HG02763 (cell line): ENCODE data around the gene CDC14B.
"Not testable (repeated sequence)": the region's sequence is repeated elsewhere in the genome, so short reads cannot be mapped to it uniquely, and the experiment has no call there.

ENCODE experiments used
- ATAC-seq: cut with Tn5 transposase; IDR thresholded peaks from one replicate; pipeline ENCODE4 v1.9.1; 2021; ENCODE audit warnings: mild to moderate bottlenecking, moderate library complexity; ENCODE audit not compliant: unreplicated experiment

Gene CDC14B

DNA sequence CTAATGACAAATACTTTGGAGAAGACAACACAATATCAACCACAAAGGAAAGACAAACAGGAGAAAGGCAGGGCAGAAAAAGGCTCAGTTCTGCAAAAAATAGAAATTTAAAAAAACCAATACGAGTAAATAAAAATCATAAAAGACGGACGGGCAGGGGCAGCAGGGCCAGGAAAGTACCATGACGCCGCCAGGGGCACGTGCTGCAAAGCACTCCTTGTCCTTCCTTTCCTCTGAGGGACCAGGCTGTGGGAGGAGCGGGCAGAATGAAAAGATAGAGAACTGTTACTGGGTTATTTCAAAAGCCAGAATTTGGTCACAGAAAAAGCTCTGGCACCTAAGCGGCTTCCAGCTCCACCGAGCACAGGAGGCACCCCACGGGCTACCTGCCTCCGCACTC lies 115.7 kb downstream of the CDC14B start:
- no peak for ATAC-seq

DNA sequence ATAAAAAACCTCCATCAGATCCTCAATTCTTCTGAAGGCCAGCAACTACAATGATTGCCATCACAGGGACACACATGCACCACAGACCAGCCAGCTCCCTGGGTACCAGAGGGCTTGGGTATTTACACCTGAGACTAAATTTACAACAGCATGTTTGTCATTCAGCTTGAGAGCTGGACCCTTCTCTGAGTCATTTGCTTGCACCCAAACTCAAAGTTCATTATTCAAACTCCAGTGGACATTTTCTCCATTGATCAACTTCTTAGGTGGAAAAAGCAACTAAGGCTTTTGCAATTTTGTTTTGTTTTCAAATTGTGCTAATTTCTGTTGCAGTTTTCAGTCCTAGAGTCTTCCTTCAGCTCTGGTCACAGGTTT lies 116.3 kb downstream of the CDC14B start:
- ATAC-seq: not testable (repeated sequence)

DNA sequence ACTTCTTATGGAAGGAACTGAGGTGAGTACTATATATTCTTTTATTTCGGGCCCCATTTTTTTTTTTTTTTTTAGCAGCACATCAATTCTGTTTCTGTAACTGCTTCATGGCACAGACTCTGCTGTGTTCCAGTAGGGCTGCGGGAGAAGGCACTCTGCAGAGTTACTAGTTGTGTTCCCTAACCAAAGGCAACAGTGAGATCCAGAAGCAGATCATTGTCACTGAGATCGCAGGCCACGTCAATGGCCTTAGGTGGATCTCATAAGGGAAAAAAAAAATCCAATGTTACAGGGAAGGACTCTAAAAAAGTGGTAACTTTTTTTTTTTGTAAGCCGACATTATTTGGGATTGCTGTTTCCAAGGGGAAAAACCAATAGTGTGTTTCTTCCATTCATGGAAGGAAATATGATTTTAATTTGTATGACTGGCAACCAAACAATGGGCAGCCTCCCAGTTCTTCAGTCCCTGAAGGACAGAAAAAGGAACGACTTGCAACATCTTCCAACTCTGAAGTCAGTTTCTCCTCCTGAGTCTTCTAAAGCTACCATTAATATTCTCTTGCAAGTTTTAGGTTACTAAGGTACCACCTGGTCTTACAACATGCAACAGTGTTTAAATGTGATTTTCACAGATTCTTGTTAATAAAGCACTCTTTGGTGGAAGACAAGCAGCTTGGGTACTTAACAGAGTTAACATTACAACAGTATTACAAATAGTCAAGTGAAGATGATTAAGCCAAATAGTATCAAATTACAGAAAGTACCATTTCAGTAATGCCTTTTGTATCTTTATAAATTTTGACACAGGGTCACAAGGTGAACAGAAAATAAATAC lies 116.9 kb downstream of the CDC14B start:
- no peak for ATAC-seq

DNA sequence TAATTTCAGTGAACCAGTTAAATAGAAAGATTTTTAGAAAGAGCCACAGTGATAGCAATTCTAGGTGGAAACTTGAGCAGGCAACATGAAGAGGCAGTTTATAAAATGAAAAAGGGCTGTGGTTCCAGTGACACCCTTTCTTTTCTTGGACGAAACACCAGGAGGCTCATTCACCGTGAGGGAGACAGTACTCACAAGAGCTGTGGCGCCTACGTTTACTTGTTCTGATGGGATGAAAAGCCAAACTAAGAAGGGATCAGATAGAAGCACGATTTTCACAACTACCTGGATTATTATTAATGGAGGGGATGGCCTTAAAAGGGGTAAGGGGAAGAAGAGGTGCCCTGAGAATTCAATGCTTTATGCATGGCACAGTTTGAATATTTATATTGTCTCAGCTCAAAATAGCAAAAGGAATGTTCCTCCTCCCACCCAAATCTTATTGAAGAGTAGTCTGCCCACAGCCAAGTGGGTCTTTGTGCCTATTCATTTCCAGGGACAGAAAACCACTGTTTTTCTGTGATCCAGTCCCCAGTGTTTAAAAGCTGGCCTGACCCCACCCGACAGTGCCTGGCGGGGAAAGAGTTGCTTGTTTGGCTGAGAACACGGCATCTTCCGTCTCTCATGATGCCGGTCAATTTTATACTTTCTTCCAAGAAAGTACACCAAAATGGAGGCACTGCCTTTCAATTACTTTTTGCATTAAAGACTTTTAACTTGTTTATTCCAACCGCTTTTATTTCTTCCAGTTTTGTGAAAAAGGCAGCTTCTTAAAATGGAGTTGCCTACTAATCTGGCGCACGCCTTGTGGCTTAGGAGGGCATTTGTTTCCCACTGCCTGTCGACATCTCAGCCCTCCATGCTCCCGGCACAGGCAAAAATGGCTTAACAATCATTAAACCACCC lies 117.8 kb downstream of the CDC14B start:
- ATAC-seq: no peak

DNA sequence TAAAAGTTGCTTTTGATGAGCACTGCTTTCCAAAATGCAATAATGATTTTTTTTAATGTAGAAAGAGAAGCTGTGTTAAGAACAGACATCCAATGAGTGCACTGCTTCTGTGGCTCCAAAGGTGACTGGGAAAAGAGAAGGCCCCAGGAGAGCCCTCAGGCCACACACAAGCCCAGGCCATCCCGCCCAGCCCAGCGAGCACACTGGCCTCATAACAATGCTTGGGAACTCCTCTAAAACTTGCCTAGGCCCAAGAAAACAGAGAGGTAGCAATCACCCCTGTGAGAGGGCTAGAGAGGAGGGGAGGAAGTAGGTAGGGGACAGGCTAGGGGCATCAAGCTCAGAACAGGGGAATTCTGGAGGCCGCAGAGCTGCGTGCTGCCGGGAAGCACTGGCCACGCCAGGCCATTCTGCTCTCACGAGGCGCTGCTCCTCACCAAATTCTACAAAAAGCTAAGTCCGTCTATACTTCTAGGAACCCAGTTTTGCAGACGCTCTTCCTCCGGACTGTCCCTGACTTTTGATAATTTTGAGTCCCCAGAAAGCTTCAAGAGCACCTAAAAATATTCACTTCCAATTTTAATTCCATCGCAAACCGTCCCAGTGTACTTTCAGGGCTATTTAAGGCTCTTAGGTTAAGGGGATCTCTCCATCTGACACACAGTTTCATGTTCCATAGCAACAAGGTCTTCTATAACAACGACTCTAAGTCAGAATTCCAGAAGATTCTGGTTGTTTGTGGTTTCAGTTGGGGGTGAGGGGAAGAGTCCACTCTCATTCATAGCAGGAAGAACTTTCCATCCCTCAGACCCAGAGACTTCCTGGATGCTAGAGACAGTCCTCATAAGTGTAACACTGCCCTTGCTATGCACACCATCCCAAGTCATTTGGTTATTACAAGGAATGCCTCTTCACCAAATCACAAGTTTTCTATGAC lies 118.7 kb downstream of the CDC14B start:
- no peak for ATAC-seq

DNA sequence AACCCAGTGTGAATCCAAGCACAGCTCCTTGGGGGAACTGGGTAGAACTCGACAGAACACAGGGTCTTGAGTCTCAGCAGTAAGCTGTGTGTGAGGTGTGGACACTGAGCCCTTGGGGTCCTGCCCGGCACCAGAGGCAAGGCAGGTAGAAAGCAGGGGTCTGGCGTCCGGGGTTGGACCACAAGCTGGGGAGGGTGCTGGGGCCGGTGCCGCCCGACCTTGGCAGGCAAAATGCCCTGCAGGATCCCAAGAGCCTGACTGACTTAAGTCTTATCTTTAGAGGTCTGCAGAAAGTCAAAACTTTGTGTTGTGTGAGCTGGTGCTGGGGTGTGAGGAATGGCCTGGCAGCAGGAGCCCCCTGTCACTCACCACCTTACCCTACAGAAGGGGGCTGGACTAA lies 120.4 kb downstream of the CDC14B start:
- ATAC-seq: no peak

DNA sequence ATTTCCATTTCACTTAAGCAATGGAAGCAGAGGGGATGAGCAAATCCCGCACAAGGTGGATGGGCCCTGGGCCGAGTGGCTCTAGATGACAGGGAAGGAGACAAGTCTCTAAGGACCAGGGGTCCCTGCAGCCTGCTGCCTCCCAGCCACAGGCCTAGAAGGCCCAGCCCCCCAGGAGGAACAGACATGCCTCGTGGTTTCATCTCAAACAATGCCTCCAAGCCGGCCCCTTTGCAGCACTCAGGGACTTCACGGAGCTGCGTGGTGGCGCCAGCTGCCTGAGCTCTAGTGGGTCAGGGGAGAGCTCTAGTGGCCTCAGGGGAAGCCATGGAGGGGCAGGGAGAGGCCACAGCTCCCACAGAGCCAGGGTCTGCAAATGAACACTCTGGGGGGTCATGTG lies 120.8 kb downstream of the CDC14B start:
- ATAC-seq: no peak

DNA sequence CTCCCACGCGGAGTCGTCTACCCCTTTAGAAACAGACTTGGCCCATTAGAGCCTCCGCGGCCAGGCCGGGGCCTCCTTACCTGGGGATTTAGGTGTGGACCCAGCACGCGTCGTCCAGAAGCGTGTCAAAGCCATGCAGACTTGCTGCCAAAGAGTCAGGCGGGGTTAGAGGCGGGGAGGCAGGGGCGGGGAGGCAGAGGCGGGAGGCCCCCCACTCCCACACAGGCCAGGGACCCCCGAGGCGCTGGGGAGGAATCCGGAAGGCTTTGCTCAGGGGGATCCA lies 122.6 kb downstream of the CDC14B start:
- ATAC-seq: no peak

DNA sequence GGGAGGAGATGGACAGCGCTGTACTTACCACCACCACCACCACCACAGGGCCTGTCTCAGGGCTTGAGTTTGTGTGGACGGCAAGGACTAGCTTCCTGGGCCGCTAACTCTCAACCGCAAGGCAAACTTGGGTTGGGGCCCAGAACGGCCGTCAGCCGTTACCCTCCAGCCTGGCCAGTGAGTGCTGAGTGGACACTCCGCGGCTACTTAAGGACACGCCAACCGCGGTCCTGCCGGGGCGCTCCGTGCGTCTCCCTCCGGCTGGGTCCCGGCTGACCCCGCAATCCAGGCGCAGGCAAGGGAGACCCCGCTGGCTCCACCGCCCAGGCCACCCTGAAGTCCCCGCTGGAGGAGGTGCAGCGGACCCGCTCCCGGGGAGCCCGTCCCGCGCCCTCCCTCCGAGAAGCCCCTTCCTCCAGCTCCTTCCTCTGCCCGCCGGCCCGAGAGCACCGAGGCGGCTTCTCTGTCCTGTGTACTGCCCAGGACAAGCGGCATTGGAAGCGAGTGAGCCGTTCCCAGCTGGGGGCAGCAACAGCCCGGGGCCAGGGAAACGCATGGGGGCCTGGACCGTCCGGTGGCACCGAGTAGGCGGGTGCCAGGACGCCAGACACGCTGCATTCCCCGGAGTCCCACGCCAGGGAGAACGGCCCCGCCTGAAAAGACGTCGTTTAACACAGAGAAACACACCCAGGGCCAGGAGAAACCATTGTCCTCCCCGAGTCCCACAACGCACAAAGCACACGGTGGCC lies 123.1 kb downstream of the CDC14B start:
- no peak for ATAC-seq

DNA sequence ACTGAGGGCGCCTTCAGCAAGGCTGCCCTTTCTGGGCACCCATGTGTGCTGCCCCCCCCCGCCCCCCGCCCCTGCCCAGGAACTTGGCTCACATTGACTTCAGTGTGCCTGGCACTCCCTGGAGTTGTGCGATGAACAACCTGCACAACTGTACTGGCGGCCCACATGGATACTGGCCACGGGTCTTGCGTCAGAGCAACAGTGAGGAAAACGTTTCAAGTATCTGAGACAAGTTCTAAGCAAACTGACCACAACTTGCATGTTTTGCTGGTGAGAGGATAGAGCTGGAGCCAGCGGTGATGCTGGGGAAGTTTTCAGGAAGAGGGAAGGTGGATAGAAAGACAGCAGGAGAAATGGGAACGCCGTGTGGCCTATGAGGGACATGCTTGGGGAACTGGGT lies 124.3 kb downstream of the CDC14B start:
- ATAC-seq: no peak

DNA sequence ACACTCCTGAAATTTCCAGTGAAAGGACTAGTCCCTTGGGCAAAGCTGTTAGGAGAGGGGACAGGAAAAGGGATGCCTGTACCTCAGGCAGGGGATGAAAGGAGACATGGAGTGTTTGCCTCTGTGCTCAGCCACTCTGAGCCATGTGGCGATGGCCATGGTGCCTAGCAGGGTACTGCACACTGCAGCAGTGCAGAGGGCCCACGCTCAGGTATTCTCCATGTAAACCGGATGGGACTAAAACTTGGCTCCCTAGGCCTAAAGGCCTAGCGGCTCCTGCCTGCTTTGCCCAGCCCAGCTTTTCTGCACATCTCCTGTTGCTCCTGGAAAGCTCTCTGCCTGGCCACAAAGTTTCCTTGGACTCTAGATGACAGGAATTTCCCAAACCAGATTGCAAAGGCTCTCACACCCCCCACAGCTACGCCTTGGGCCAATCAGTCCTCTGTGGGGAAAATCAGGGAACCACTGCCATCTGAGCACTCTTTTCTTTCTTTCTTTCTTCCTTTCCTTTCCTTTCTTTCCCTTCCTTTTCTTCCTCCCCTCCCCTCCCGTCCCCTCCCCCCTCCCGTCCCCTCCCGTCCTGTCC lies 125.3 kb downstream of the CDC14B start:
- no peak for ATAC-seq

DNA sequence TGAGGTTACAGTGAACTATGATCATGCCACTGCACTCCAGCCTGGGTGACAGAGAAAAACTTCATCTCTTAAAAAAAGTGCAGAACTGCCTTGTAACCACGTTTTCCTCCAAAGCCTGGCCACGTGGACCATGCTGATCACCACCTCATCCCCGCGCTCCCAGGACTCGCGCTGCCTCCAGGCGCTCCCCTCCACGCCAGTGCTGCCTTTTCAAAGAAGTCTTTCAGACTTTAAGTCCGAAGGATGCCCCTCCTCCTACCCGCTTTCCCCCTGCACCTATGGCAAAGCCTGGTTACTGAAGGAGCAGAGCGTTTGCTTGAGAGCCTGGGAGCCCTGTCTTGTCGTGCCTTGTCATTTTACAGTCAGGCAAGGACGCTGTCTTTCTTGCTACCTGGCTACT lies 125.9 kb downstream of the CDC14B start:
- ATAC-seq: no peak

DNA sequence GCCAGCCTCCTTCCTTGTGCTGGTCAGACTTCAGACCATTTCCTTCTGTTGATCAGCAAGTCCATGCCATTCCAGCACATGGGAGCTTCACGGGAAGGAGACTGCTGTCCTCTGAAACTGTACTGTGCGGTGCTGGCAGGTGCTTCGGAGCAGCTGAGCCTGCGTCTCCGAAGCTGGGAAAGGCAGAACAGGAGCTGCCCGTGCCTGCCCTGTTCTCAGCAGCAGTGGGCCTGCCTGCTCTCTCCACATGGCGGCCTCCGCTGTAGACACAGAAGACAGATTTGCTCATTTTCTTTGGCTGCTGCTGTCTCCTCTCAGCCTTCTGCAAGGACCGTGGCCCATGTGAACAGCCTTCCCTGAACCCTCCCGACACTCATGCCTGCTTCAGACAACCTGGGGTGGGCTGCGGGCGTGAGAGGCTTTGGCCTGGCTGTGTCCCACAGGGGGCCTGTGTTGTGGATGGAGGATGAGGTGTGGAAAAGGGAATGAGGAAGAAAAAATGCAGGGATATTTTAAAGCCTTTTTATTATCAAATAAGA lies 126.6 kb downstream of the CDC14B start:
- ATAC-seq: no peak

DNA sequence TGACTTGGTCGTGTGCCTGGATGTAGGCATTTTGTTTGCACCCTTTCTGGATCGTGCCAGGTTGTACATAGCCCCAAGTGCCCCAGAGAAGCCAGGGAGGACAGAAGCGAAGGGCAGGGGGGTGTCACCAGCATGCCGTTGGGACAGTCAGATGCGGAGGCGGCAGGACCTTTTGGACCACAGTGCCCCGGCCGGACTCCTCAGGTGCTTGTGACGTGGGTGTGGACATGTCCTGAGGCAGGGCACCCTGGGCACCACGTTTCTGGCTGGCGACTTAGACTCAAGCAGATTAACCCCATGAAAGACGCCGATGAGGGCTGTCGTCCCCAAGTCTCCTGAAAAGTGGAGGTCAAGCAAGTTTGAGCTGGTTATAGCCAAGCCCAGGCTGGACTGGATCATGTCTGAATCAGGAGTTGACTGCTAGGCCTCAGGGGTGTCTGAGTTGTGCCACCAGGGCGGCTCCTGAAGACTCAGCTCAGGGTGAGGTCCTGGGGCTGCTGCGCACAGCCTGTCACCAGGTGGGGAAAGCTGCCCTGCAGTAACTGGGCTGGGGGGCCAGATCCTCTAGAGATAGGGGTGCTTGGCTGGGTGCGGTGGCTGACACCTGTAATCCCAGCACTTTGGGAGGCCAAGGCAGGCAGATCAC lies 127.6 kb downstream of the CDC14B start:
- no peak for ATAC-seq

DNA sequence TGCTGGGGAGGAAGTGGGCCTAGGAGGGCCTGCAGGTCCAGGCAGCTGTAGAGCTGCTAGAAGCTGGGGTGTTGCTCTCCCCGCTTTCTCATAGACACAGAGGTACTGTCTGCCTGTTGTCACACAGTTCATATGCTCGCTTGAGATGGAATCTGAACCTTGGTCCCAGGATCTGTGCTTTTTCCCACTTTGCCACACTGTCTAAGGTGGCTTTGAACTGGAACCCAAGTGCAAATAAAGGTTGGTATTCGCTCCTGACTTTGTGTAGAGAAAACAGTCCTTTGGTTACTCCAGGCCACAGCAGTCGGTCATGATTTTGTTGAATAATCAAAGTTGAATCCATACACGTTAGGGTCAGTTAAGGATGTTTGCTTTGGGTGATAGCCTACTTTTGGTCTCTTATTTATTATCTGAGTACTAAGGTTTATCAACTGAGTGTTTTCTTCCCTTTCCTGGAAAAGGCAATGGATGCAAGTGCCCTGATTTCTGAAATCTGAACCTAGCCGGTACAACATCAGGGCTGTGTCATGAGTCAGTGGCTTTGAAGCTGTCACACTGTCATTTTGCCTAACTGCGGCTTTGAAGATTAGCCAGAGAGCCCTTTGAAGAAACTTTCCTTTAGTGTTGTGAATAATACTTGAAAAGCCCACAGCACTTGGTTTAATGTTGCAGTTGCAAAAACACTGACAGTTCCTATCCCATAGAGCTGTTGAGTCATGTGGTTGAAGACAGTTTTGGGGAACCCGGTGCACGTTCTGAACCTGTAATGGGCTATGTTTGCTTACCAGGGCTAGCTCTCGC lies 128.4 kb downstream of the CDC14B start:
- ATAC-seq: no peak

DNA sequence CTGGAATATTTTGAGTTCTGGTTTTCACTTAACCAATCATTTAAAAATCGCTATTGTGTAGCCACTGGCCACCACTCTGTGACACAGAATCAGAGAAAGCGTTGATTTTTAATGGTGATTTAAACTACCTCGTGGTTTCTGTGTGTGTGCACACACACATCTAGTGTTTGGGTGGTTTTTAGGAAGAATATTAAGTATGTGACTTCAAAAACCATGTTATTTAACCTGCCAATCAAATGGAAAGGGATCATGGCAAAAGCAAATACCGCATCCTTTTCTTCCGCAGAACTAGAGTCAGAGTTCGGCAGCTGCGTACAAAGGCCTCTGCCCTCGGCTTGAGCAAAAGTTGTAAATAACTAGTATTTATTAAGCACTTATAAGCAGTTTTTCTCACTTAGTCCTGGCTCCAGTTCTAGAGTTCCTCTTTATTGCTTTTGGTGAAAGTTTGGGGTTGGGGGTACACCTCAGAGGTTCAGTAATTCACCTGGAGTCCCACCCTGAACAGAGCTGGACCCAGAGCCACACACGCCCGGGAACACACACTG lies 129.0 kb downstream of the CDC14B start:
- no peak for ATAC-seq

DNA sequence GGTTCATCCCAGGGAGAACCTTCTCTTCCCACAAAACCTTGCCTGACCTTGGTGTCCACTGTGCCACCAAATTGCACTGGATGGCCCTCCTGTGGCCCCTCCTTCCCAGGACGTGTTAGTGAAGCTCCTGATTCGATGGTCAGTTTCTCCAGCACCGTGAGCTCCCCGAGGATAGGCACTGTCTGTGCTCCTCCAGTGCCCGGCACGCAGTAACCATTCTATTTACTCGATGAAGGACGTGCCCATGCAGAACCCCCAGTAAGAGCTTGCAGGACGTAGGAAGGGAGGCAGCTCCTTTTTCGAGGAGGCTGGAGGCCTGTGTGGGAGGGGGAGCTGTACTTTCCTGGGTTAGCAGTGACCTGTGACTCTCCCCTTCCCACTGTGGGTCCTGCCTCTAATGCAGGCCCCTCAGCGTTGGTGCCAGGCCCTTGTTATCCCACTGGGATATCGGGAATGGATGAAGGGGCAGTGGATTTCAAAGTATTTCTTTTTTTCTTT lies 130.1 kb downstream of the CDC14B start:
- no peak for ATAC-seq

DNA sequence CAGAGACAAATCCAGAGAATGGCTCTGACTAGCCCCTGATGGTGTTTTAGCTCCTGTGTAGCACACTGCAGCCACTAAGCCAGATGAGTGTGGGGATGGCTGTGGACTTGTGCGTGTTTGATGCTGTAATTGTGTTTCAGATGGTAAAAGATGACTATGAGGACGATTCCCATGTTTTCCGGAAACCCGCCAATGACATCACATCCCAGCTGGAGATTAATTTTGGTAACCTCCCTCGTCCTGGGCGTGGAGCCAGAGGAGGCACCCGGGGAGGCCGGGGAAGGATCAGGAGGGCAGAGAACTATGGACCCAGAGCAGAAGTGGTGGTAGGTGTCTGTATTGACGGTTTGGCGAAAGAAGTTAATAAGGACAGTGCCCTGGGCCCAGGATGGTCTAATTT lies 131.7 kb downstream of the CDC14B start:
- ATAC-seq: no peak
